ENCODE measurements around the gene BCAS3.

- TF ChIP-seq EZH2 (IDR thresholded peaks at IDR 0.05; ENCODE audit: insufficient read depth, poor library complexity, severe bottlenecking) = no peak
- no peak for TF ChIP-seq EZH2phosphoT487 (IDR thresholded peaks at IDR 0.05; ENCODE audit: insufficient read depth, low read depth)
Measured at GRCh38 chr17:60685437-60685836, 7.8 kb downstream of the BCAS3 start.
